ENCODE results near the gene STYXL1.

STYXL1 gene

GRCh38 chr7:75987026-75987804, 60.6 kb downstream of the STYXL1 start:
- DNase-seq (ENCODE audit: insufficient read length) (no peak), FAIRE-seq (no peak)
- no peak for TF ChIP-seq POLR2A (IDR thresholded peaks at IDR 0.05; ENCODE audit: low read depth, low read length)
- TF ChIP-seq TAF1 (IDR thresholded peaks at IDR 0.05; ENCODE audit: borderline replicate concordance, low read depth, low read length), result no peak
- no peak for TF ChIP-seq POLR2AphosphoS5 (IDR thresholded peaks at IDR 0.05; ENCODE audit: low read depth, low read length)

GRCh38 chr7:75986147-75986781, 61.5 kb downstream of the STYXL1 start:
- DNase-seq (ENCODE audit: insufficient read length), result no peak
- no peak for FAIRE-seq
- TF ChIP-seq POLR2AphosphoS5 (IDR thresholded peaks at IDR 0.05; ENCODE audit: low read depth, low read length), result no peak
- TF ChIP-seq POLR2A (IDR thresholded peaks at IDR 0.05; ENCODE audit: low read depth, low read length), result no peak
- TF ChIP-seq TAF1 (IDR thresholded peaks at IDR 0.05; ENCODE audit: borderline replicate concordance, low read depth, low read length), result no peak

GRCh38 chr7:75985518-75986146, 62.2 kb downstream of the STYXL1 start:
- DNase-seq (ENCODE audit: insufficient read length) (no peak), FAIRE-seq (no peak)
- TF ChIP-seq POLR2AphosphoS5 (IDR thresholded peaks at IDR 0.05; ENCODE audit: low read depth, low read length), result no peak
- no peak for TF ChIP-seq TAF1 (IDR thresholded peaks at IDR 0.05; ENCODE audit: borderline replicate concordance, low read depth, low read length)
- TF ChIP-seq POLR2A (IDR thresholded peaks at IDR 0.05; ENCODE audit: low read depth, low read length), result no peak

- DNase-seq (ENCODE audit: insufficient read length) (no peak), FAIRE-seq (no peak)
- TF ChIP-seq TAF1 (IDR thresholded peaks at IDR 0.05; ENCODE audit: borderline replicate concordance, low read depth, low read length) (no peak), POLR2A (IDR thresholded peaks at IDR 0.05; ENCODE audit: low read depth, low read length) (no peak), POLR2AphosphoS5 (IDR thresholded peaks at IDR 0.05; ENCODE audit: low read depth, low read length) (no peak)
These were observed 62.7 kb downstream of the STYXL1 start for GRCh38 chr7:75985009-75985517.

GRCh38 chr7:75984130-75985008, 63.4 kb downstream of the STYXL1 start:
- peak; percentile 20 for DNase-seq (ENCODE audit: insufficient read length)
- TF ChIP-seq TAF1 (IDR thresholded peaks at IDR 0.05; ENCODE audit: borderline replicate concordance, low read depth, low read length) (no peak), POLR2AphosphoS5 (IDR thresholded peaks at IDR 0.05; ENCODE audit: low read depth, low read length) (no peak), POLR2A (IDR thresholded peaks at IDR 0.05; ENCODE audit: low read depth, low read length) (no peak)
- FAIRE-seq, result no peak

GRCh38 chr7:75983471-75984129, 64.2 kb downstream of the STYXL1 start:
- FAIRE-seq, result no peak

GRCh38 chr7:75982306-75983064, 65.3 kb downstream of the STYXL1 start:
- FAIRE-seq, result no peak
- DNase-seq (ENCODE audit: insufficient read length), result peak; percentile 19
- TF ChIP-seq TAF1 (IDR thresholded peaks at IDR 0.05; ENCODE audit: borderline replicate concordance, low read depth, low read length) (no peak), POLR2AphosphoS5 (IDR thresholded peaks at IDR 0.05; ENCODE audit: low read depth, low read length) (no peak), POLR2A (IDR thresholded peaks at IDR 0.05; ENCODE audit: low read depth, low read length) (no peak)

More at GRCh38 chr7:75983471-75984129, 64.2 kb downstream of the STYXL1 start:
- TF ChIP-seq POLR2AphosphoS5 (IDR thresholded peaks at IDR 0.05; ENCODE audit: low read depth, low read length), result no peak
- TF ChIP-seq TAF1 (IDR thresholded peaks at IDR 0.05; ENCODE audit: borderline replicate concordance, low read depth, low read length), result no peak
- TF ChIP-seq POLR2A (IDR thresholded peaks at IDR 0.05; ENCODE audit: low read depth, low read length), result no peak
- peak; percentile 18 for DNase-seq (ENCODE audit: insufficient read length)

- DNase-seq (ENCODE audit: insufficient read length), result no peak
- FAIRE-seq, result no peak
- TF ChIP-seq POLR2A (IDR thresholded peaks at IDR 0.05; ENCODE audit: low read depth, low read length), result no peak
- TF ChIP-seq POLR2AphosphoS5 (IDR thresholded peaks at IDR 0.05; ENCODE audit: low read depth, low read length), result no peak
- no peak for TF ChIP-seq TAF1 (IDR thresholded peaks at IDR 0.05; ENCODE audit: borderline replicate concordance, low read depth, low read length)
These were observed 66.1 kb downstream of the STYXL1 start for GRCh38 chr7:75981453-75982305.

- no peak for TF ChIP-seq POLR2AphosphoS5 (IDR thresholded peaks at IDR 0.05; ENCODE audit: low read depth, low read length)
- DNase-seq (ENCODE audit: insufficient read length) (no peak), FAIRE-seq (no peak)
These were observed 66.7 kb downstream of the STYXL1 start for GRCh38 chr7:75981203-75981452.

Data from GM12892 (cell line).